Stimulated activated CD4-positive, alpha-beta T cell treated with anti-CD3 and anti-CD28 coated beads, Interleukin-15, amount 100 ng/mL, for 48 hours (primary cell): ENCODE measurements around the gene COA7.
A peak's percentile ranks its signal among the peaks of the same experiment; 100 is the strongest.
"Not testable (repeated sequence)": the region's sequence is repeated elsewhere in the genome, so short reads cannot be mapped to it uniquely, and the experiment has no call there.

ENCODE experiments used
- DNase-seq, 2 donors: peaks; one replicate each; pipeline ENCODE4 v3.0.0-alpha.2; 2020; ENCODE audit warnings: low read depth in 2 of 2

COA7 gene

DNA sequence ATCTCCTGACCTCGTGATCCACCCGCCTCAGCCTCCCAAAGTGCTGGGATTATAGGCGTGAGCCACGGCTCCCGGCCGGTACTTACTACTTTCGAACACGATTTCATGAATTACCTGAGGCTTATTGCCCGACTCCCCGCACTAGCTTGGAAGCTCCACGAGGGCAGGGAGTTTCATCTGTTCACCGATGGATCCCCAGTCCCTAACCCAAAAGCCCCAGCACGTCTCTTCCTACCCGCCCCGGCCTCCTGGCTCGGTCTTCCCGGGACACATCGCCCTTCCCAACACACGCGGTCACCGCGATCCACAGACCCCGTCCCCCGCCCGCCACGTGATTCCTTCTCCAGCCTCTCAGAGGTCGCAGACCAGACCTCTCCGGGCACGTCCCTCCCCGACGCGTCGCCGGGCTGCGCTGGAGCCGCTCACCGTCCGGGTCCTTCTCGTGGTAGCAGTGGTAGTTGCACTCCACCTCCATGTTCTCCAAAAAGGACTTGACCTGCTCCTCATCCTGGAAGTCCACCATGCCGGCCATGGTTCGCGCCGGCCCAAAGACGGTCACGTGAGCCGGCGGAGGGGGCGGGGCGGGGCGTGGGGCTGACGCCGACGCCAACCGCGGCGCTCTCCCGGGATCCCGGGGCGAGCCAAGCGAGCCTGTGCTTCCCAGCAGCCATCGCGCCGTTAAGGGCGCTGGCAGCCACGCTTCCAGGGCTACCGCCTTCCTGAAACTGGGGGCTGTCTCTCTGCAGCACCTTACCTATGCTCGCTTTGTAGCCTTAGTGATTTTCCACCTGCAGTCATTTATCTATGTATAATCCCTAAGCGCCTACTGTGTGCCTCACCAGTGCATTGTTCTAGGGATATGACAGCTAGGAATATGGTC, at the start of gene COA7:
COA7 (minus strand) TSS at position 553 of the 880 bp plus-strand sequence; CDS start at position 532, 21 bp downstream.
- peak; percentile 35 to 62 for DNase-seq

- DNase-seq: no peak
These were observed 49.3 kb upstream of the COA7 start for GRCh38 chr1:52747450-52747849.

- no peak for DNase-seq
These were observed 48.0 kb upstream of the COA7 start for GRCh38 chr1:52746189-52746588.

GRCh38 chr1:52741259-52741658, 43.1 kb upstream of the COA7 start:
- DNase-seq: no peak

GRCh38 chr1:52739699-52740467, 41.7 kb upstream of the COA7 start:
- no peak for DNase-seq

GRCh38 chr1:52738893-52739292, 40.7 kb upstream of the COA7 start:
- DNase-seq: no peak

DNA sequence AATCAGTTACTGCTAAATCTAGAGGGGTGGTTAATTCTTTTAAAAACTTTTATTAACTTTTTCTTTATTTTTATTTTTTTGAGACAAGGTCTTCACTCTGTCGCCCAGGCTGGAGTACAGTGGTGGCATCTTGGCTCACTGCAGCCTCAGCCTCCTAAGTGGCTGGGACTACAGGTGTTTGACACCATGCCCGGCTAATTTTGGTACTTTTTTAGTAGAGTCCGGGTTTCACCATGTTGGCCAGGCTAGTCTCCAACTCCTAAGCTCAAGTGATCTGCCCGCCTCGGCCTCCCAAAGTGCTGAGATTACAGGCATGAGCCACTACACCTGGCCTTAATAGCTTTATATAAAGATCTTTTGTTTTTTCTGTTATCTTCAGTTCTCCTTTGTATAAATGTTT, 40.0 kb upstream of the COA7 start:
- DNase-seq: no peak

DNA sequence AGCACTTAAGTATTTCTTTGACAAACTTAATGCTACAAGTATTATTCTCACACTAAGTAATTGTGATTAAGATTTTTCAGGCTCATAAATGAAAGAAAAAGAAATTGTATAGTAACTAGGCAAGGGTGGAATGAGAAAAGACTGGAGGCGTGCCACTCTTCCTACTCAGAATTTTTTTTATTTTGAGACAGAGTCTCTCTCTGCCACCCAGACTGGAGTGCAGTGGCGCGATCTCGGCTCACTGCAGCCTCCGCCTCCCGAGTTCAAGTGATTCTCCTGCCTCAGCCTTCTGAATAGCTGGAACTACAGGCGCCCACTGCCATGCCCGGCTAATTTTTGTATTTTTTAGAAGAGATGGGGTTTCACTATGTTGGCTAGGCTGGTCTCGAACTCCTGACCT, 37.2 kb upstream of the COA7 start:
- not testable (repeated sequence) for DNase-seq

DNA sequence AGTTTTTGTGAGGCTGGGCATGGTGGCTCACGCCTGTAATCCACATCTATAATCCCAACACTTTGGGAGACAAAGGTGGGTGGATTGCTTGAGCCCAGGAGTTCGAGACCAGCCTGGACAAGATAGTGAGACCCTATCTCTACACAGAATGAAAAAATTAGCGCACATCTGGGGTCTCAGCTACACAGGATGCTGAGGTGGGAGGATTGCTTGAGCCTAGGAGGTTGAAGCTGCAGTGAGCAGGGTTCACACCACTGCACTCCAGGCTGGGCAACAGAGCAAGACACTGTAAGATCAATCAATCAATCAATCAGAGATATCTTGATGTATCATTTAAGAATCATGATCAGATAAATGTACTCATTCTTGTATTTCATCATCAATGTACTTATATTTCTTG, 35.2 kb upstream of the COA7 start:
- no peak for DNase-seq

- DNase-seq: no peak
These were observed 30.0 kb upstream of the COA7 start for GRCh38 chr1:52727956-52728656.

GRCh38 chr1:52727114-52727586, 29.0 kb upstream of the COA7 start:
- DNase-seq: no peak

DNA sequence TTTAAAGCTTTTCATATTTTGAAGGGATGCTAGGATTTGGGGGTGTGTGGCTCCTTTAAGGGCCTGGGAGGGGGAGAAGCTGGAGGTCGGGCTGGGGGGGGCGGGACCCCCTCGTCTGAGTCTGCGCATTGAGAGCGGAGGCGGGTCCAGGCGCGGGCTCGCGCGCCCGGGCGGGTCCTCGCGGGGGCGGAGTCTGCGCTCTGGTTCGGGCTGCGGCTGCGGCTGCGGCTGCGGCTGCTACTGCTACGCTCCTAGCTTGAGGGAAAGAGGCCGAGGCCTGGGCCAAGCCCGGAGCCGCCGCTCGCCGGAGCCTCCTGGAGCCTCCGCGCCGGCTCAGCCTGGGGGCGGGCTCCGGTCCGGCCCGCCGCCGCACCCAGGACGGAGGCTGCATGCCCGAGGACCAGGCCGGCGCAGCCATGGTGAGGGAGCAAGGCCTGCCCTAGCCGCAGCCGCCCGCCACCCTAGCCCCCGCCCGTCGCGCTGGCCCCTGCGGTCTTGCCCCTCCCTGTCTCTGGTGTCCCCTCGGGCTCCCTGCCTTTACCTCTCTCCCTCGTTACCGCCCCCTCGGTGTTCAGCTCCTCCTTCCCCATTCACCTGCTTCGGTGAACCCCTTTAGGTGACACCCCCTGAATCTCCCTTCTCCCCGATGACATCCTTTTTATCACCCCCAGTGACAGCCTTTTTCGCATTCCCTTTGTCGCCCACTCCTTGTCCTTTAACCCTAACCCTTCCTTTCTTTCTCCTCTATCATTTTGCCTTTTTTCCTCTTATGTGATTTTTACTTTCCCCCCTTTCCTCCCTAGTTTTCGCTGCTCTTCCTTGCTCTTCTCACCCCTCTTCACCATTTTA, 28.3 kb upstream of the COA7 start, which contains the start of gene ZYG11B:
ZYG11B (plus strand) TSS at position 189 of the 849 bp plus-strand sequence; CDS start at position 390, 201 bp downstream.
- peak; percentile 67 to 86 for DNase-seq

DNA sequence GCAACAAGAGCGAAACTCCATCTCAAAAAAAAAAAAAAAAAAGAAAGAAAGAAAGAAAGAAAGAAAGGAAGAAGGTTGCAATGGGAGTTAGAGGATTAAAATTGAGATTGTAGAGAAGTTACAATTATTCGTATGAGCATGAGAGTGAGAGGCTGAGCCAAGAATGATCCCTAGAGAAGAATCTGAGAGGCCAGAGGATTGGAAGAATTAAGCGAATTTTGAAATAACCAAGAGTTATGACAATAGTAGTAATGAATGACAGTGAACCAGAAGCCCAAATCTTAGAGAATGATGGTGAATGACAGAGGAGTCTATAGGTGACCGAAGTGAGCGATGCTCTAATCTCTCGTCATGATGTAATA, 27.7 kb upstream of the COA7 start:
- no peak for DNase-seq

- DNase-seq: no peak
These were observed 25.1 kb upstream of the COA7 start for GRCh38 chr1:52723260-52723659.

DNA sequence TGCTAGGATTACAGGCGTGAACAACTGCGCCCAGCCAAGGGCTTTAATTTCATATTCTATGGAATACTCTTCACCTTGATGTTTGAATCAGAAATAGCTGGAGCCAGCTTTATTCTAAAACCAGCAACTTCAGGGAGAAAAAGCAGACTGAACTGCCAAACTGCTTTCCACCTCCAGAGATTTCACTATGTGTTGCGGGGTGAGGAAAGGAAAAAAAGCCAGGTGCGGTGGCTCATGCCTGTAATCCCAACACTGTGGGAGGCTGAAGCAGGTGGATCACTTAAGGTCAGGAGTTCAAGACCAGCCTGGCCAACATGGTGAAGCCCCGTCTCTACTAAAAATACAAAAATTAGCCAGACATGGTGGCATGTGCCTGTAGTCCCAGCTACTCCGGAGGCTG, 17.1 kb upstream of the COA7 start:
- not testable (repeated sequence) for DNase-seq

GRCh38 chr1:52713590-52713989, 15.4 kb upstream of the COA7 start:
- DNase-seq: no peak

DNA sequence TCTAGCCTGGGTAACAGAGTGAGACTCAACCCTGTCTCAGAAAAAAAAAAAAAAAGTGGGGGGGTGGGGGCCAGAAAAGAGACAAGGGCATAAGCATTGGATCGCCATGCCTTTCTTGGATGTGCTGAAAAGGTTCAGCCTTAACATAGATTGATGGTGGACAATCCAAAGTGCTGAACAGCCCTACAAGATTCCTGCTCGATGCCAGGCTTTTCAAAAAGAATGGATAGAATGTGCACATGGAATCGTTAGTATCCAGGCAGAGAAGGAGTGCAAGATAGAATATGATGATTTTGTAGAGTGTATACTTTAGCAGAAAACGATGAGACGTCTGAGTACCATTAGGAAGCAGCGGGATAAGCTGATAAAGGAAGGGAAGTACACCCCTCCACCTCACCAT, 10.9 kb upstream of the COA7 start:
- DNase-seq: no peak

GRCh38 chr1:52707927-52708655, 9.9 kb upstream of the COA7 start:
- DNase-seq: no peak

DNA sequence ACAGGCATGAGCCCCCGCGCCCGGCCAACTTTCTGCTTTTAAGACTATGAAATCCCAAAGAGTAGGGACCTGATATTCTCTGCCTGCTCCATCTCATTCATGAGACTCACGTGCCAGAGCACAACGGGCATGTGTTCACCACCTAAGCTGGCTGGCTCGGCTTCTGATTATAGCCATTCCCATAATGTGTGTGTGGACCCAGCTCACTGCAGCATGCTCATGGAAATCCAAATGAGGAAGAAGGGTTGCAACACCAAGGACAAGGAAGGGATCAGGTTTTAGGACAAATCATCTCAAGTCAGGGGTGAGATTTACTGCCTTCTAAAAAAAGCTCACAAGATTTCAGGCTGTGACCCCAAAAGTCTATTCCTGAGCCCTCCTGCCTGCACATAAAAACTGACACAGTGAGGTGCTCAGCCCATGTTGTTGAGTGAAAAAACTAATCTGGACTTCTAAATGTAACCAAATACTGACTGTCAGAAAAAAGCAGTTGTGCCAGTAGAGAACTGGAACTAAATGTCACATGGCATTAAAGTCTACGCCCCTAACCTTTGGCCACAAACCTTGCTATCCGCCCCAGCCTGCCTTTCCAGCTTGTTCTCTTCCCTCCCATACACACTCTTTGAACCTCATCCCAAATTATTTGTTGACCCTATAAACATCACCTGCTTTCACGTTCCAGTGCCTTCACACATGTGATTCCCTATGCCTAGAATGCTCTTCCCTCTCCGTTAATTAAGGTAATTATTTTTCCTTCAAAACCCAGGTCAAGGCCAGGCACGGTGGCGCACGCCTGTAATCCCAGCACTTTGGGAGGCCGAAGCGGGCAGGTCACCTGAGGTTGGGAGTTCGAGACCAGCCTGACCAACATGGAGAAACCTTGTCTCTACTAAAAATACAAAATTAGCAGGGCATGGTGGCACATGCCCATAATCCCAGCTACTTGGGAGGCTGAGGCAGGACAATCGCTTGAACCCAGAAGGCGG, 9.1 kb upstream of the COA7 start:
- DNase-seq: no peak
